Activated CD8-positive, alpha-beta memory T cell treated with anti-CD3 and anti-CD28 coated beads for 24 hours (primary cell): ENCODE data around the gene TFB1M.
"Not testable (repeated sequence)": the region's sequence is repeated elsewhere in the genome, so short reads cannot be mapped to it uniquely, and the experiment has no call there.

Source experiments
- DNase-seq: peaks from one replicate; pipeline ENCODE4 v3.0.0-alpha.2; 2020

The TFB1M gene

DNA sequence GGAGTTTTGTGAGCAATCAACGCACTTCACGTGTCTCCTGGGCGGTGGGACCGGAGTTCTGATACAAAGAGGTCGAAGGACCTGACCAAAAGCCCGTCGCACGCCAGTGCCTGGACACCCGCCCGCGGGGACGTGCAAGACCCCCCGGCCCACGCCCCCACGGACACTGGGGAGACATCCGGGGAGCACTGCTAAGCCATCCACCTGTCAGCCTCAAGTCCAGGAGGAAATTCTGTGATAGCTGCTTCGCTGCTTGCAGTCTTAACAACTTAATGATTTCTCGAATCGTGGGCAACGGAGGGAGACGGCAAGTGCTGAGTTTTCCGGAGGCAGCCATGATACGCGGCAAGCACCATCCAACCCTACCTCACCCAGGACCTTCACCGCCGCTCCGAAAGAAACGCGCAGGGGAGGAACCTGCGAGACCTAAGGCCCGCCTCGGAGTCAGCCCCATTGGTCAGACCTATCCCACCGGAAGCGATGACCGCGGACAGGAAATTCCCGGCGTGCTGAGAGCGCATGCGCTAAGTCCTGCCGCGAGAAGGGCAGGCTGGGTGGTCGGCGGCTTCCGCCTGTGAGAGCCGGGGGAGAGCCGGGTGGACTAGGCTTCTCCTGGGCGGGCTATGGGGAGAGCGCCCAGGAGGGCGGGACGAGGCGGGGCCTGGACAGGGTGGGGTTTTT is at the start of gene TFB1M:
TFB1M (minus strand) TSS at position 393 of the 681 bp plus-strand sequence; CDS start at position 337, 56 bp downstream.
- DNase-seq = peak; percentile 97

DNA sequence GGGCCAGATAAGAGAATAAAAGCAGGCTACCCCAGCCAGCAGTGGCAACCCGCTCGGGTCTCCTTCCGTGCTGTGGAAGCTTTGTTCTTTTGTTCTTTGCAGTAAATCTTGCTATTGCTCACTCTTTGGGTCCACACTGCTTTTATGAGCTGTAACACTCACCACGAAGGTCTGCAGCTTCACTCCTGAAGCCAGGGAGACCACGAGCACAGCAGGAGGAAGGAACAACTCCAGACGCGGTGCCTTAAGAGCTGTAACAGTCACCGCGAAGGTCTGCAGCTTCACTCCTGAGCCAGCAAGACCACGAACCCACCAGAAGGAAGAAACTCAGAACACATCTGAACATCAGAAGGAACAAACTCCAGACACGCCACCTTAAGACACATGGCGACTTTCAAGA is 49.7 kb upstream of the TFB1M start:
- not testable (repeated sequence) for DNase-seq

DNA sequence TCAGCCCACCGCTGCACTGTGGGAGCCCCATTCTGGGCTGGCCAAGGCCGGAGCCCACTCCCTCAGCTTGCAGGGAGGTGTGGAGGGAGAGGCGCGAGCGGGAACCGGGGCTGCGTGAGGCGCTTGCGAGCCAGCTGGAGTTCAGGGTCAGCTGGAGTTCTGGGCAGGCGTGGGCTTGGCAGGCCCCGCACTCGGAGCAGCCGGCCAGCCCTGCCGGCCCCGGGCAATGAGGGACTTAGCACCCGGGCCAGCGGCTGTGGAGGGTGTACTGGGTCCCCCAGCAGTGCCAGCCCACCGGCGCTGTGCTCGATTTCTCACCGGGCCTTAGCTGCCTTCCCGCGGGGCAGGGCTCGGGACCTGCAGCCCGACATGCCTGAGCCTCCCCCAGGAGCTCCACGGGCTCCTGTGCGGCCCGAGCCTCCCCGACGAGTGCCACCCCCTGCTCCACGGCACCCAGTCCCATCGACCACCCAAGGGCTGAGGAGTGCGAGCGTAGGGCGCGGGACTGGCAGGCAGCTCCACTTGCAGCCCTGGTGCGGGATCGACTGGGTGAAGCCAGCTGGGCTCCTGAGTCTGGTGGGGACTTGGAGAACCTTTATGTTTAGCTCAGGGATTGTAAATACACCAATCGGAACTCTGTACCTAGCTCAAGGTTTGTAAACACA is 48.8 kb upstream of the TFB1M start:
- not testable (repeated sequence) for DNase-seq

DNA sequence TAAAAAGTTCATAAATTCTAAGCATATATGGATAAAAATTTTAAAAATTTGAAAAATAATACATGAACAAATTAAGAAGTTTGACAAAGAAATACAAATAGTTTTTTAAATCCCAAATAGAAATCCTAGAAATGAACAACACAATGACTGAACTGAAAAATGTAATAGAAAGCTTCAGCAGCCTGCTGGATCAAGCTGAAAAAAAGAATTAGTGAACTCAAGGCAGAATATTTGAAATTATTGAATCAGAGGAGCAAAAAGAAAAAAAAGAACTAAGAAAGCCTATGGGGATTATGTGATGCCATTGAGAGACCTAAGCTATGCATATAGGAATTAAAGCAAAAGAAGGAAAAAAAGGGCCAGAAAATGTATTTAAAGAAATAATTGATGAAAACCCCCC is 39.9 kb upstream of the TFB1M start:
- DNase-seq = no peak

DNA sequence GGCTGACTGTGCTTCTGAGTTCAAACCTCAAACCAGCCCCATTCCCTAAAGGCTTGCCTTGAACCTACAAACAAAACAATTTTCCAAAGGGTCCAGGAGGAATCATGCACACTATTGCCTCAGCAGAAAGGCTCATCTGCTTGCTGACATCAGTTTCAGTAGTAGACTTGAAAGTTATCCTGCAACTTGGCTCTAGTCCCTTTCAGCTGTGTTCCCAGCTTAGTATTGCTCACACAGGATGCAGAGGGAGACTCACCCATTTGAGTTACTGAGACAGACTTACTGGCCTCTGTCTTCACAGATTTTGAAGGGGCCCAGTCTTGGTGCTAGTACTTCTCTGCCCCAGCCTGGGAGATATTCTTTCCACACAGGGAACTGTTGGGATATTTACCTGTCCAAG is 38.5 kb upstream of the TFB1M start:
- no peak for DNase-seq

DNA sequence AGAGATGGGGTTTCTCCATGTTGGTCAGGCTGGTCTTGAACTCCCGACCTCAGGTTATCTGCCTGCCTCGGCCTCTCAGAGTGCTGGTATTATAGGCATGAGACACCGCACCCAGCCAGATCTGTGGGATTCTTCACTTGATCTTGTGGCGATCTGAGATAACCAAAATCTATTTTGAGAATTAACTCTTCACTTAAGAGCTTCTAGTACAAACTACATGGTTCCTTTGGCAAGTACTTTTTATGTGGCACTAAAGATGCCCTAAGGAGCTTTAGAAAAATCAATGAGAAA is 37.8 kb upstream of the TFB1M start:
- no peak for DNase-seq

DNA sequence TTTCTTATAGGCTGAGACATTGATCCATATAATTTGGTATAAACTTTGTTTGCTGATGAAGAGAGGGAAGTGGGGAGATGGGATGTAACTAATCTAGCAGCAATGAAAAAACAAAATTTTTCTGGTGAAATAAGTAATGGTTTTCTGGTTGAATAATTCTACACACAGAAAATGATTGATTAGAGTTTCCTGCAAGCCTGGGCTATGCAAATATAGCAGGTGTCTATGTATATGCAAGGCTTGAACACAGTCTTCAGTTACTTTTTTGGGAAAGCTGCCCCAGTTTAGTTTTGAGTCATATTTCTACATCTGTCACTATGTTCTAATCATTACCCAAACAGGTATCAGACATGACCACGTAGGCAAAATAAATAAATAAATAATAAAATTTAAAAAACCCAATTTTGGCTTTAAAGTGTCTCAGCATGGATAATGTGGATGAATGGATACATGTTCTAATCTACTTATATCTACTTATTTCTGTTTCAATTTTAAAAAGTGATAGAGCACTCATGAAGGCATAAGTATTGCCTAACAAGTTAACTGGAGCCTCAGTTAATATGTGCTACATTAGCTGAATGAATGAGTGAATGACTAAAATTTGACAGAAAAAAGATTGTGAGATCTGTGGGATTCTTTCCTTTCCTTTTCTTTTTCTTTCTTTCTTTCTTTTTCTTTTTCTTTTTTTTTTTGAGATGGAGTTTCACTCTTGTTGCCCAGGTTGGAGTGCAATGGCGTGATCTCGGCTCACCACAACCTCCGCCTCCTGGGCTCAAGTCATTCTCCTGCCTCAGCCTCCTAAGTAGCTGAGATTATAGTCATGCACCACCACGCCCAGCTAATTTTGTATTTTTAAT is 37.2 kb upstream of the TFB1M start:
- DNase-seq = no peak

DNA sequence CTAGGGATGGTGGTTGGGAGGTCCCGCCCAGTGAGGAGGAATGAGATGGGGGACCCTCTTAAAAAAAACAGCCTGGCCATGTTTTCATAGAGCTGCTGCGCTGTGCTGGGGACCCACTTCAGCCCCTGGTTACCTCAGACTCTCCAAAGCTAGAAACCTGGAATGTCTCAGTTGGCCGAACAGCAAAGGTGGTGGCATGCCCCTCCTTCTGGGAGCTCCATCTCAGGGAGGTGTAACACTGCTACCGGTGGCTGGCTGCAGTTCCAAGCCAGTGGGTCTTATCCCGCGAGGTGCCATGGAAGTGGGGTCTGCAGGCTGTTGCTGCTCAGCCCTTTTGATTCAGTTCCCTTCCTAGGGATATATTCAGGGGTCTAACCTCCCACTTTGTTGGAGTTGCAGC is 35.7 kb upstream of the TFB1M start:
- no peak for DNase-seq

DNA sequence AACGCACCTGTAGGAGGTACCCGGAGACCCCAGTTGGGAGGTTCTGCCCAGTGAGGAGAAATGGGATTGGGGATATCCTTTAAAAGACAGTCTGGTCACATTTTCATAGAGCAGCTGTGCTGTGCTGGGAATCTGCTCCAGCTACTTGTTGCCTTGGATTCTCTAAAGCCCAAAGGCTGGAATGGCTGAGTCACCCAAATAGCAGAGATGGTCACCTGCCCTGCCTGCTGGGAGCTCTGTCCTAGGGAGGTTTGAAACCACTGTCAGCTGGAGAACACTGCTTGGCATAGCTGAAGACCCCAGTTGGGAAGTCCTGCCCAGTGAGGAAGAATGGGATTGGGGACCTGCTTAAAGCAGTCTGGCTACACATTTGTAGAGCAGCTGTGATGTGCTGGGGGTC is 34.8 kb upstream of the TFB1M start:
- no peak for DNase-seq

DNA sequence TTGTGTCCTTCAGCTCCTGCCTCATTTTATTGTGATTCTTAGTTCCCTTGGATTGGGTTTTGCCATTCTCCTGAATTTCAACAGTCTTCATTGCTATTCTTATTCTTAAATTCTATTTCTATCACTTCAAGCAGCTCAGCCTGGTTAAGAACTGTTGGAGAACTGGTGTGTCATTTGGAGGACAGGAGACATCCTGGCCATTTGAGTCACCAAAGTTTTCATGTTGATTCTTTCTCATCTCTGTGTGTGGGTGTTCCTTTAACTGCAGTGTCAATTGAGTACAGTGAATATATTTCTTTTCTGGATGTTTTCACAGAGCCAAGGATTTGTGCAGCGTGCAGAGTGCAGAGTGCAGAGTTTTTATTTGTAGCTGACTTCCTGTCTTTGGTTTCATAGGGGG is 33.5 kb upstream of the TFB1M start:
- no peak for DNase-seq

DNA sequence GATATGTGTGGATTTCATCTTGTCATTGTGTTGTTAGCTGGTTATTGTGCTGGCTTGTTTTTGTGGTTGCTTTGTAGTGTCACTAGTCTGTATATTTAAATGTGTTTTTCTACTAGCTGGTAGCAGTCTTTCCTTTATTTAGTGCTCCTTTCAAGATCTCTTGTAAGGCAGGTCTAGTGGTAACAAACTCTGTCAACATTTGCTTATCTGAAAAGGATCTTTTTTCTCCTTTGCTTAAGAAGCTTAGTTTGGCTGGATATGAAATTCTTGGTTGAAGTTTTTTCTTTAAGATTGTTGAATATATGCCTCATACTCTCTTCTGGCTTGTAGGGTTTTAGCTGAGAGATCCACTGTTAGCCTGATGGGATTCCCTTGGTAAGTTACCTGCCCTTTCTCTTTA is 32.7 kb upstream of the TFB1M start:
- no peak for DNase-seq

DNA sequence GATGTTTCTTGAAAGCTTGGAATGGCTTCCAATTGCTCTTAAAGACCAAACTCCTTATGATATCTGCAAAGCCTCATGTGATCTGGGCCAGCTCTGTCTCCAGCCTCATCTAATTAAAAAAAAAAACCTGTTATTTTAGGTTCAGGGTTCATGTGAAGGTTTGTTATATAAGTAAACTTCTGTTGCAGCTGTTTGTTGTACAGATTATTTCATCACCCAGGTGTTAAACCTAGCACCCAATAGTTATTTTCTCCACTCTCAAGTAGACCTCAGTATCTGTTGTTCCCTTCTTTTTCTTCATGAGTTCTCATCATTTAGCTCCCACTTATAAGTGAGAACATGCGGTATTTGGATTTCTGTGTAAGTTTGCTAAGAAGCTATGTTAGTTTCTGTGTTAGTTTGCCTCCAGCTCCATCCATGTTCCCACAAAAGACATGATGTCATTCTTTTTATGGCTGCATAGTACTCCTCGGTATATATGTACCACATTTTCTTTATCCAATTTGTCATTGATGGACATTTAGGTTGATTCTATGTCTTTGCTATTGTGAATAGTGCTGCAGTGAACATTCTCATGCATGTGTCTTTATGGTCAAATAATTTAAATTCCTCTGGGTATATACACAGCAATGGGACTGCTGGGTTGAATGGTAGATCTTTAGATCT is 30.2 kb upstream of the TFB1M start:
- no peak for DNase-seq

DNA sequence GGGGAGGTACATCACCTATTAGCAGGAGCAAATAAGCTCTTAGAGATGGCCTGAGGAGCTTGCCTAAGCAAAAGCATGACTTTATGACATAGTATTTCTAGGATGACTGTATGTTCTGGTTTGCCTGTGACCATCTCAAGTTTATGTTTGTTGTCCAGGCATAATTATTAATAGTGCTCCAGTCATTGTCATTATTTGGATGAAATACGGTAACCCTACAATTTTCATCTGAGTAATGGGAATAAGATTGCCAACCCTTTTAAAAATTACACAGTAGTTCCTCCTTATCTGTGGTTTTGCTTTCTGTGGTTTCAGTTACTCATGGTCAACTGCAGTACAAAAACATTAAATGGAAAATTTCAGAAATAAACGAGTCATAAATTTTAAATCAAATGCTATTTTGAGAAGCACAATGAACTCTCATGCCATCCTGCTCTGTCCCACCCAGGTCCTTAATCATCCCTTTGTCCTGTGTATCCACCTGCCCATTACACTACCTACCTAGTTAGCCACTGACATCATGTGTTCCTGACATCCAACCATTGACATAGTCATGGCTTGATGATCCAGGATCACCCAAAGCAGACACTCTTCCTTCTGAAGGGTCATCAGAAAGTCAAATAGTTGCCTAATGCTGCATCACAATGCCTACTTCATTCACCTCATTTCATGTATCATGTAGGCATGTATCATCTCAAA is 27.0 kb upstream of the TFB1M start:
- no peak for DNase-seq

DNA sequence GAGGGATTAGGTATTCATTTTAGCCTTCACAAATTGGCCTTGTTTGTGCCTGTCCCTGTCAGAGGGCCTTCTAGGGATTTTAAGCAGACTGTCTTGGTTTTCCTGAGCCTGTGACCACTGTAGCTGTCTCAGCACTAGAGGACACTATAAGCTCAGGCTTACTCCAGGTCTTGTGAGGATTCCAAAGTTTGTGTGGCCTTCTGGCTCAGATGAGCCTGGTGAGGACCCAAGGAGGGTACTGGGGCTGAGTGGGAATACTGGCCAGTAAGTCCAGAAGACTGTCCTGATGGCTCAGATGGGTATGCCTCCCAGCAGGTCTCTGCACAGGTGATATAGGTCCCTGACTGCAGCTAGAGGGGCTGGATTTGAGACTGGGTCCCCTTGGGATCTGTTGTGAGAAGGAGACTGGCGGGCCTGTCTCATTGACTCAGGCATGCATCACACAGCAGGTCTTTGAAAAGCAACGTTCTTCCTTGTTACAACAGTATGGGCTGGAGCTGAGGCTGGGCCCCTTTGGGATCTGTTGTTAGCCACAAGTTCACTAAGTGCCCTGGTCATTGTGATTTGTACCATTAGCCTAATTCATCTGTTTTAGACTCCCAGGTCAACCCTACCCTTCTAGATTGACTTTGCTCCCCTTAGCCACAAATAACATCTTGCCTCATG is 26.3 kb upstream of the TFB1M start:
- no peak for DNase-seq

DNA sequence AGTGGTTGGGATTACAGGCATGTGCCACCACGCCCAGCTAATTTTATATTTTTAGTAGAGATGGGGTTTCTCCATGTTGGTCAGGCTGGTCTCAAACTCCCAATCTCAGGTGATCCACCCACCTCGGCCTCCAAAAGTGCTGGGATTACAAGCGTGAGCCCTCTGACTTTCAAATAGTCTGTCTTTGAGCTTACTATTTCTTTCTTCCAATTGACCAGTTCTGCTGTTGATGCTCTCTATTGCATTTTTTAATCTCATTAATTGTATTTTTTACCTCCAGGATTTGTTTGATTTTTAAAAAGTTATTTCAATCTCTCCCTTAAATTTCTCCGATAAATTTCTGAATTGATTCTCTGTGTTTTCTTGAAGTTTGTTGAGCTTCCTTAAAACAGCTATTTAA is 25.6 kb upstream of the TFB1M start:
- DNase-seq = not testable (repeated sequence)

DNA sequence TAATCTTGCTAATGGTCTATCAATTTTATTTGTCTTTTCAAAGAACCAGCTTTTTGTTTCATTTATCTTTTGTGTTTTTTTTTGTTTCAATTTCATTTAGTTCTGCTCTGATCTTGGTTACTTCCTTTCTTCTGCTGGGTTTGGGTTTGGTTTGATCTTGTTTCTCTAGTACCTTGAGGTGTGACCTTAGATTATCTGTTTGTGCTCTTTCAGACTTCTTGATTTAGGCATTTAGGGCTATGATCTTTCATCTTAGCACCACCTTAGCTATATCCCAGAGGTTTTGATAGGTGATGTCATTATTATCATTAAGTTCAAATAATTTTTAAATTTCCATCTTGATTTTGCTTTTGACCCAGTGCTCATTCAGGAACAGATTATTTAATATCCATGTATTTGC is 24.0 kb upstream of the TFB1M start:
- DNase-seq = not testable (repeated sequence)

DNA sequence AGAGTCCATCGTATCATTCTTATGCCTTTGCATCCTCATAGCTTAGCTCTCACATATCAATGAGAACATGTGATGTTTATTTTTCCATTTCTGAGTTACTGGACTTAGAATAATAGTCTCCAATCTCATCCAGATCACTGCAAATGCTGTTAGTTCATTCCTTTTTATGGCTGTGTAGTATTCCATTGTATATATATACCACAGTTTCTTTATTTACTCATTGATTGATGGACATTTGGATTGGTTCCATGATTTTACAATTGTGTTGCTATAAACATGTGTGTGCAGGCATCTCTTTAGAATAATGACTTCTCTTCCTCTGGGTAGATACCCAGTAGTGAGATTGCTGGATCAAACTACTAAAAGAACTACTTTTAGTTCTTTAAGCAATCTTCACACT is 21.0 kb upstream of the TFB1M start:
- DNase-seq = no peak

DNA sequence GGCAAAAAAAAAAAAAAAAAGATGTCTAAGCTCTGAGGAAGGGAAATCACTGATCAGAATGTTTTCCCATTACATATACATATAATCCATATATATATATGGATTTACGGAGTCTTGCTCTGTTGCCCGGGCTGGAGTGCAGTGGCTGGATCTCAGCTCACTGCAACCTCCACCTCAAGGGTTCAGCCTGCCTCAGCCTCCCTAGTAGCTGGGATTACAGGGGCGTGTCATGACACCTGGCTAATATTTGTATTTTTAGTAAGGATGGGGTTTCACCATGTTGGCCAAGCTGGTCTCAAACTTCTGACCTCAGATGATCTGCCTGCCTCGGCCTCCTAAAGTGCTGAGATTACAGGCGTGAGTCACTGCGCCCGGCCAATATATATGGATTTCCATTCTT is 19.8 kb upstream of the TFB1M start:
- not testable (repeated sequence) for DNase-seq

DNA sequence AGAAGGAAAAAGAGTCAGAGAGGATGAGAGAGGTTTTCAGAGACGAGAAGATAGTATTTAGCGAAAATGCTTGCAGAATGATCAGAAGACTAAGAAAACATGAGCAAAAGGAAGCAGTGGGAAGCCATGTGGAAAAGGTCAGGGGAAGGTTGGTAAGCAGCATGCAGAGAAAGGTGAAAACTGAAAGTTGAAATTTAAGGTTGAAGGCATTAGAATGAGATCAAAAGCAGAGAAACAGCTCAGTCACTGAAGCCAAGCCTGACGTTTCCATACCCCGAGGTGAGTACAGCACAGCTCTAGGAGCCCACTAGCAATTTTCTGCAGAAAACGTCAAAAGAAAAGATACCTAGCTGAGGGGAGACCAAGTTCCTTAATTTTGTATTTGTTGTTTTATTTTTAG is 19.1 kb upstream of the TFB1M start:
- DNase-seq = no peak

DNA sequence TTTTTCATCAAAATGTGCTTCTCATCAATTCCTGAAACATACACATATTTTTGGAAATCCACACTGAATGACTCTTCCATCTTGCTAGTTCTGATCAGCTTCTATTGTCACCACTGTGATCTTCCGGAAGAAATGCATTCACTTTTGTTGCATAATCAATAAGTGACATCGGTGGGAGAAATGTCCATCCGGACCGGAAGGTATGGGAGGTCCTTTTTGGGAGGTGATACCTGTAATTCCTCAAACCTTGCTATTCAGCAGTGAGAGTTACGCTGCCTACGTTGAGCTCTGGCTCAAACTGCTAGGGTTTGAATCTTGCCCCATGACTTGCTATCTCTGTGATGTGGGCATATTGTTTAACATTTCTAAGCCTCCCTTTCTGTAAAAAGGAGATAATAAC is 16.6 kb upstream of the TFB1M start:
- no peak for DNase-seq

DNA sequence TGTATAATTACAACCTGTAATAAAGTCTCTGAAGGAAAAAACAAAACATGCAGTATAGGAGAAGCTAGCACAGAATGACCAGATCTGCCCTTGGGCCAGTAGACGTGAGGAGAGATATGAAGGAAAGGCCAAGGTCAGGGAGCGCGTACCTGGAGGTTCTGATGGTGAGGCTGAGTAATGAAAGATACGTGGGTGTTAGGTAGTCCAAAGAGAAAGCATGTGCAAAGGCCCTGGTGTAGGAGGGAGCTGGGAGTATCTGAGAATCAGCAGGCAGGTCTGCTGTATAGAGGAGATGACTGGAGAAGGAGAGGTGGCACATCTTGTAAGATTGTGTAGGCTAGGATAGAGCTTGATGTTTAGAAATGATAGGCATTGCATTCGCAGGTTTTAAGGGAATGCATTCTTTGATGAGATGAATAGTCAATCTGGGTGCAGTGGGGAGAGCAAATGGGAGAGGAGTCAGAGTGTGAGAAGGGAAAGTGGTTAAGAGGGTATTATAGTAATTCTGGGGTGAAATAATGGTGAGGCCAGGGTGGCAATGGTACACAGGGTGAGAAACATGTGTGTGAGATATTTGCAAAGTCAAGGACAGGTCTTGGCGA is 15.9 kb upstream of the TFB1M start:
- no peak for DNase-seq
